ENCODE measurements around the gene KCNK4. TPM values are rescaled to one million over a fixed set of nuclear protein-coding genes. Genes with fewer than 3 reads are reported as not detected.

Gene KCNK4
- total RNA-seq, 1 donor: not detected

- DNase-seq (ENCODE audit: low read depth): no peak
- H3K4me3 ChIP-seq (ENCODE audit: low read depth, low read length): no peak overlapping the region
- TF ChIP-seq CTCF (IDR thresholded peaks at IDR 0.05; ENCODE audit: insufficient read depth, low read depth, low read length): no peak
Measured at GRCh38 chr11:64333556-64333955, 42.5 kb downstream of the KCNK4 start.

GRCh38 chr11:64334764-64335735 is 43.9 kb downstream of the KCNK4 start:
- no peak overlapping the region for H3K4me3 ChIP-seq (ENCODE audit: low read depth, low read length)
- no peak for TF ChIP-seq CTCF (IDR thresholded peaks at IDR 0.05; ENCODE audit: insufficient read depth, low read depth, low read length)
- DNase-seq (ENCODE audit: low read depth): peak; percentile 86

- H3K4me3 ChIP-seq (ENCODE audit: low read depth, low read length): no peak overlapping the region
- TF ChIP-seq CTCF (IDR thresholded peaks at IDR 0.05; ENCODE audit: insufficient read depth, low read depth, low read length): no peak
- peak; percentile 42 for DNase-seq (ENCODE audit: low read depth)
Measured at GRCh38 chr11:64337538-64338249, 46.6 kb downstream of the KCNK4 start.

- DNase-seq (ENCODE audit: low read depth): no peak
- H3K4me3 ChIP-seq (ENCODE audit: low read depth, low read length): no peak overlapping the region
- no peak for TF ChIP-seq CTCF (IDR thresholded peaks at IDR 0.05; ENCODE audit: insufficient read depth, low read depth, low read length)
Measured at GRCh38 chr11:64338716-64339115, 47.6 kb downstream of the KCNK4 start.

- no peak for DNase-seq (ENCODE audit: low read depth)
- no peak overlapping the region for H3K4me3 ChIP-seq (ENCODE audit: low read depth, low read length)
- no peak for TF ChIP-seq CTCF (IDR thresholded peaks at IDR 0.05; ENCODE audit: insufficient read depth, low read depth, low read length)
Measured at GRCh38 chr11:64339286-64339685, 48.2 kb downstream of the KCNK4 start.

GRCh38 chr11:64339754-64340408 is 48.8 kb downstream of the KCNK4 start, which contains the start of gene CCDC88B:
TSS of gene CCDC88B (plus strand) at chr11:64340204. CDS start at chr11:64340267, 63 bp downstream.
- no peak within 1 kb of the TSS for H3K4me3 ChIP-seq (ENCODE audit: low read depth, low read length)
- TF ChIP-seq CTCF (IDR thresholded peaks at IDR 0.05; ENCODE audit: insufficient read depth, low read depth, low read length): no peak
- DNase-seq (ENCODE audit: low read depth): no peak

All from fibroblast of villous mesenchyme (primary cell).